HG03342 (cell line): ENCODE measurements around the gene IRF3.
"Not testable (repeated sequence)": the region's sequence is repeated elsewhere in the genome, so short reads cannot be mapped to it uniquely, and the experiment has no call there.

ENCODE experiments used
- ATAC-seq: cut with Tn5 transposase; IDR thresholded peaks from one replicate; pipeline ENCODE4 v1.9.1; 2021; ENCODE audit warnings: mild to moderate bottlenecking, moderate library complexity; ENCODE audit not compliant: unreplicated experiment

IRF3 gene

DNA sequence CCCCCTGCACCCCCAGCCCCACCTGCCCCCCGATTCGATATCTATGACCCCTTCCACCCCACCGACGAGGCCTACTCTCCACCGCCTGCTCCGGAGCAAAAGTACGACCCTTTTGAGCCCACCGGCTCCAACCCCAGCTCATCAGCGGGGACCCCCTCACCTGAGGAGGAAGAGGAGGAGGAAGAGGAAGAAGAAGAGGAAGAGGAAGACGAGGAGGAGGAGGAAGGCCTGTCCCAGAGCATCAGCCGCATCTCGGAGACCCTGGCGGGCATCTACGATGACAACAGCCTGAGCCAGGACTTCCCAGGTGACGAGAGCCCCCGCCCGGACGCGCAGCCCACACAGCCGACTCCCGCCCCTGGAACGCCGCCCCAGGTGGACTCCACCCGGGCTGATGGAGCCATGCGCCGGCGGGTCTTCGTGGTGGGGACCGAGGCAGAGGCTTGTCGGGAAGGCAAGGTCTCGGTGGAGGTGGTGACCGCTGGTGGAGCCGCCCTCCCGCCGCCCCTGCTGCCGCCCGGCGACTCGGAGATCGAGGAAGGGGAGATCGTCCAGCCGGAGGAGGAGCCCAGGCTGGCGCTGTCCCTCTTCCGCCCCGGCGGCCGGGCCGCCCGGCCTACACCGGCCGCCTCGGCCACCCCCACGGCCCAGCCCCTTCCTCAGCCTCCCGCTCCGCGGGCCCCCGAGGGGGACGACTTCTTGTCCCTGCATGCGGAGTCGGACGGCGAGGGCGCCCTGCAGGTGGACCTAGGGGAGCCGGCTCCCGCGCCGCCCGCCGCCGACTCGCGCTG is 14.4 kb downstream of the IRF3 start:
- ATAC-seq, result no peak

DNA sequence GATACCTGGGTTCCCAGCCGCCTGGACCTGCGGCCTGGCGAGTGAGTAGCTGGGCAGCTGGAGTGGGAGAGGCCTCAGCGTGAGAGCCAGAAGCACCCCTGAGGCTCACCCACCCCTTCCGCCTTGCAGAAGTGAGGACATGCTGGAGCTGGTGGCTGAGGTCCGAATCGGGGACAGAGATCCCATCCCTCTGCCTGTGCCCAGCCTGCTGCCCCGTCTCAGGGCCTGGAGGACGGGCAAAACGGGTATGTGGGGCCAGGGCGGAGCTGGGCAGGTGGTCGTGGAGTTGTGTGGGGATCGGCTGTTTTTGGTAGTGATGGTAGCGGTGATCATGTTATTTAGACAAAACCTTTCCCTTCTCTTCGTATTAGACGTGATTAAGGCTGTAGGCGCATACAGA is 19.1 kb downstream of the IRF3 start:
- no peak for ATAC-seq

DNA sequence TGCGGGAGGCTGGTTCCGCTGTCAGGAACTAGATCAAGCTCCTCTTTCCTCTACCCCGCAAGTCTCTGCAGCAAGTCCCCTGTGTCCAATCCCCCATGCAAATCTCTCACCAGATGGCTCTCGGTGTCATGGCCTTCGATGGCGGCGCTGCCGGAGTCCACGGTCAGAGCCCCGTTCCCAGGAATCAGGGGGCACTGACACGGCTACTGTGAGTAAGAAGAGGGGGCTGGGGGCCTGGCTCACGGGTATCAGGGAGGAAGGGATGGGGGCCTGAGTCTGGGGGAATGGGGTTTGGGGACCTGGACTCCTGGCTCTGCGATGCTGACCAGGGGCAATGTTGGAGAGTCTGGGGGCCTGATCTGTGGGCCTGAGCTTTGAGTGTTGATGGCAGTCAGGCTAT is 19.7 kb downstream of the IRF3 start:
- ATAC-seq, result no peak

DNA sequence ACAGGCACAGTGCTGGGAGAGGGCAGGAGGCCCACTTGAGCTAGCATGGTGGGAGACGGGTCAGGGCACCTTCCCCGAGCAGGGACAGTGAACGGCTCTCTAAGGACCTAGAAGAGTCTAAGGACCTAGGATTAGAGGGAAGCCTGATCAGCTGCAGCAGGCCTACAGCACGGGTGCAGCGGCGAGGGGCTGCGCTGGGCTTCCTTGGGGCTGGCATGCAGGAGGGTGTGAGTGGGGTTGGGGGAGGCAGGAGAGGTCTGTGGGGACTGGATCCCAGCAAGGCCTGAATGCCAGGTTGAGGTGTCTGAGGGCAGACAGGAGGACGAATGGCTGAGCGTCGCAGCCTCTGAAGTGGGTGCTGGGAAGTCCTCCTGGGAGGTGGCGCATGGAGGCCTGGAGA is 20.1 kb downstream of the IRF3 start:
- no peak for ATAC-seq

DNA sequence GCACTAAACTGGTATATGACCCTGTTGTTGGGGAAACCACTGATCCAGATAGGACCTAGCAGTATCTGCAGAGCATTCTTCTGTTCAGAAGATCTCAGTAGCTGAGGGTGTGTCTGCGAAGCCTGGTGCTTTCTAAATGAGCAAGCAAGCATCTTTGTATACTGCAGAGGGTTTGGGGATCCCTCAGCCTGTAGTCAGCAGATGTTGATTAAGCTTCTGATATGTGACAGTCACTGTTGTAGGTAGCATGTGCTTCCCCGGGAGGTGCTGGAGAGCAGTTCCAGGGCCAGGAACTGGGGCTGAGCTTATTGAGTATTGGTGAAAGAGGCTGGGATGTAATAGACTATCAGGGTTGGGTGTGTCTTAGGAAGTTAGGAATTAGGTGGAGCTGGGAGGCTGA is 22.2 kb downstream of the IRF3 start:
- ATAC-seq, result no peak

DNA sequence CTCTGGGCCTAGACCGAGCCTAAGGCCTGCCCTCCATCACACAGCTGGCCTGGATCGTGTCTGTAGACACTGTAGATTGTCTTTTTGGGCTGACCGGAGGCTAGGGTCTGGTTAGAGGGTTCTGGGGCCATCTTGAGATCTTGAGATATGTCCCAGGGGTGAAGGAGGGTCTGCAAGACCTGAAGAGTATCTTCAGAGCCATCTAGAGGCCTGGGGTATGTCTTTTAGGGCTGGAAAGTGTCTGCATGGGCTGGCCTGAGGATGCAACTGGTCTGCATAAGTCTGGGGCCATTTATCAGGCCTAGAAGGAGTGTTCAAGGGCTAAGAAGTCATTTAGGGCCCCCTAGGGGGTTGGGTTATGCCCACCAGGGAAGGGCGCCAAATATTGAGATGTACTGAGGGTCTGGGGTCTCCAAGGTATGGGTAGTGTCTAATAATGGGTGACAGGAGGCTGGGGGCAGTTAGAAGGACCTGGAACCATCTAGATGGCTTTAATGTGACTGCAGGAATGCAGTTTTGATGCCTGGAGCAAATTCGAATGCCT is 23.1 kb downstream of the IRF3 start:
- ATAC-seq, result no peak

DNA sequence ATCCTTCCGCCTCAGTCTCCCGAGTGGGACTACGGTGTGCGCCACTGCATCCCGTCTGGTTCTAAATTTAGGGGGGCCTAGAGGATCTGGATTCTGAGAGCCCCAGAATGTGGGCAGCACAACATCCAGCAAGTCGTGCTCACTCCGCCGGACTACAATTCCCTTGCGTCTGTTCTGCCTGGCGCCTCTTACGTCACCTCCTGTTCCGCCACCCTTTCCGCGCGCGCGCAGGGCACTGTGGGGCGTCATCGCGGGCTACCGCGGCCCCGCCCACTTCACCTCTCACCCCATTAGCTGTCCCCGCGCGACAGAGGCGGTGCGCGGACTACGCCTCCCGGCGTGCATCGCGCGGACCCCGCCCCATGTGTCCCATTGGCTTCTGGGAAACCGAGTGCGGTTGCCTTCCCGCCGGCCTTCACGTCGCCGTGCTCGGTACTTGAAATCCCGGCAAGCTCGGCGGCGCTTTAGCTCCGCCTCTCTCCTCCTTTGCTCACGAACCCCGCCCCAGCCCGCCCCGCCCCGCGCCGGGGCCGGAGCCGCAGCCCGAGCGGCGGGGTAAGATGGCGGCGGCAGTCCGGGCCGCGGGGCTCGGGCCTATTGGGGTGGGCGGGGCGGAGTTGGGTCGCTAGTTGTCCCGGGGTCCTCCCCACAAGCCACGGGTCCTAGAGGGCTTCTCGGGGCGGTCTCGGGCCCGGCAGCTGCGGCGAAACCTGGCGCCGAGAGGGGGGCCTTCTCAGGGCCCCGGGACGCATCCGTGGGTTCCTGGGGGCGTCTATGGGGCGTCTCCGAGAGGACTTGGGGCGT is 23.8 kb downstream of the IRF3 start, which contains the start of gene SCAF1:
SCAF1 (plus strand) TSS at position 522 of the 804 bp plus-strand sequence. CDS start 2,818 bp downstream, outside the sequence.
- ATAC-seq, result peak; percentile 50

DNA sequence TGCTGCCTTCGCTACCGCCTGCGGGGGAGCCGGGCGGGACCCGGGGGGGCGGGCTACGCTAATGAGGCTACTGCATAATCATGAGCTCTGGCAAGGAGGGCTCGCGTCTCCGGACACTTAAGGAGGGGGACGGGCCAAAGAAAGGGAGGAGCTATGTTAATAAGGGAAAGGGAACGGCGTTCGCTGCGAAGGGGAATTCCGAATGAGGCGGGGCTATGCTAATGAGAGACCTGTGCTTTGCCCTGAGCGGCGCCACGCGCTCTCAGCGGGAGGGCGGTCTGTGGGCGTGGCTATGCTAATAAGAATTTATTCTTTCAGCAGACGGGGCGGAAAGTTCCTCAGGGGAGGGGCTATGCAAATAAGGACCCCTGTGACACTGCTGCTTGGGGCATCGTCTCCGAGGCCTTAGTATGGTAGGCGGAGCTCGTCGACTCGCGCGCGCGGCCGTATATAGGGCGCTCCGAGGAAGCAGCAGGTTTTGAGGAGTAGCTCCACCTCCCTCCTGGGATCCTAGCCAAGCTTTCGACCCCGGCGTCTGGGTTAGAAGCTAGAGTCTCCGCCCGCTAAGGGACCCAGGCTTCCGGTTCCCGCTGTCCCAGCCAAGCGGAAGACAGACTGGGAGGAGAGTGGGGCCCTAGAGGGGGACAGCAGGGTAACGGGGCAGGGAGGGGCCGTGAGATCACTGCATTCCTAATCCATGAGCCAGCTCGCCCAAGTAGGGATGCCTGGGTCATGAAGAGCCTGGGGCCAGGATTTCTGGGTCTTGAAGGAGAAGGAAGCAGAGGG is 25.4 kb downstream of the IRF3 start, which contains the start of gene RRAS:
RRAS (minus strand) TSS at position 31 of the 786 bp plus-strand sequence. CDS start 45 bp downstream, outside the sequence.
- peak; percentile 49 for ATAC-seq

DNA sequence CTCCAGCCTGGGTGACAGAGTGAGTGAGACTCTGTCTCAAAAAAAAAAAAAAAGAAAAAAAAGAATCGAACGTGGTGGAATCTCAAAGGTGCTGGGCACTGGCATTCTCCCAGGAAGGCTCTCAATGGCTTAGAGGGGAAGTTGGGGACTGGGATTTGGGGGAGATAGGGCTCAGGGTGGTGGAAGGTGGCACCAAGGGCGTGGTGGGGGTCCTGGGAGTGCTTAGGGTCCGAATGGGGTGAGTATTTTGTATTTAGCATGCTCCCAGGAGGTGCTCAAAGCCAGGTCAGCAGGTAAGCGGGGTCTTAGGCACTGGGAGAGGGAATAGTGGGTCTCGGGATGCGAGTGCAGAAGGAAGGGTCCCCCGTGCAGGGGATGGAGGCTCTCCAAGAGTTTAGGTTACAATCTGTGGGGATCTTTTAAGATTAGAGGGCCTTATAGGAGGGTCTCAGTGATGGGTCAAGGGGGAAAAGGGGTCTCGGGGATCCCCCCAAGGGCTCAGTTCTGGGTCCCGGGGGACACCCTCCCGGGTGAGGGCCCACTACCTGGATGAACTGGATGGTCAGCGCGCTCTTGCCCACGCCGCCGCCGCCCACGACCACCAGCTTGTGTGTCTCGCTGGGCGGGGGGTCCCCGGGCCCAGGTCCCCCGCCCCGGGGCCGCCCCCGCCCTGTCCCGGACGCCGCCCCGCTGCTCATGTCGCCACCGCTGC is 26.1 kb downstream of the IRF3 start:
- no peak for ATAC-seq

DNA sequence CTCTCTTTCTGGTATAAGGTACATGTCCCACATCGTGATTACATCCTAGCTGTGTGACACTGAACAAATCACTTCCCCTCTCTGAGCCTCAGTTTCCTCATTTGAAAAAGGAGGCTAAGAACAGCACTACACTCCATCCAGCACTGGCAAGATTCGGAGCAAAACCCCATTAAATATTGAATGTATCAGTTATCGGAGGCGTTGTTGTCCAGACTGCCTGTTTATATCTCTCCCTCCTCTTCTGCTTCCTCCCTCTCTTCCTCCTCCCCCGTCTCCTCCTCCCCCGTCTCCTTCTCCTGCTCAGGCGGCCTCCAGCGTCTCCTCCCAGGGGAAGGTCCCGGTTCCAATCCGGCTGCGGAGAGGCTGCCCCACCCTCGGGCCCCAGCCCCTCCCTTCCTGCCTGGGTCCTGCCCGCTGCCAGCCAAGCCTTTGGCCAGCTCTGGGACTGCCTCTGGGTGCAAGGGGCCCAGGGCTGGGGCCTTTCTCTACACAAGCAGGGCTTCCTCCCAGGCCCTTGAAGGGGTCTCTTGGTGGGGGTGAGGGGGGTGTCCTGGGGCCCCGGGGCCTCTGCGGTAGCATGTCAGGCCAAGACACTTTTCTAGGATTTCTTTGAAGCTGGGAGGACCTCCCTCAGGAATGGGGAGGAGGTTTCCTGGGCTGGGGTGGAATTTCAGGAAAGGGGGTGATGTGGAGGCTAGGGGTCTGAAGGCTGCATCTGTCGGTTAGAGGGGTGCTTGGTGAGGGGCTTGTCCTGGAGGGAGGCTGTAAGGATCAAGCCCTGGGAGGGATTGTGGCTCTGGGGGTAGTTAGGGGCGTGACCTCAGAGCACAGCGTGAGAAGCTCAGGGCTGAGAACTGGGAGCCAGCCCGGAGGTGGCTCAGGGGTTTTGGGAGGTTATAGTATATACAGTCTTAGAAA is 27.6 kb downstream of the IRF3 start:
- no peak for ATAC-seq

DNA sequence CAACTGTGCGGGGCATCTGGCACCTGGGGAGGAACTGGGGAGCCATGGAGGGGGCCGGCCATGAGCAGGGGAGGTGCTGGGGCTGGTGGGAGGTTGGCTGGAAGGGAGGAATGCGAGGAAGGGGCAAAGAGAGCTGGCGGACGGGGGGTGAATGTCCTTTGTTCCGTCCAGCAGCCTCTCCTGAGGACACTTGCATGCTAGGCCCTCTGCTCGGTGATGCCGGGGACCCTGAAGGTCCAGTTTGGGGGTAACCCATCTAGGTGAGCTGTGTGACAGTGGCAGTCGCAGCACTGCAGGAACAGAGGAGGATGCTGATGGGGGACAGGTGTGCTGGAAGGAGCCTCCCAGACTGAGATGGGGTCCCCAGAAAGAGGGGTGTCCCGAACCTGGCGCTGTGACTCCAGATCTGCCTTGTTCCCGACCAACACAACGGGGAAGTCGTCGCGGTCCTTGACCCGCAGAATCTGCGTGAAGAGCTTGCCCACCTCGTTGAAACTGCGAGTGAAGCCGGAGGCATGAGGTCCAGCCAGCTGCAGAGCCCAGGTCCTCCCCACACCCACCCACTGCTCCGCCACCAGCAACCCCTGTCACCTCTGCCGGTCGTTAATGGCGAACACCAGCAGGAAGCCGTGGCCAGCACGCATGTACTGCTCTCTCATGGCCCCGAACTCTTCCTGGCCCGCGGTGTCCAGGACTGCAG is 29.3 kb downstream of the IRF3 start:
- no peak for ATAC-seq

DNA sequence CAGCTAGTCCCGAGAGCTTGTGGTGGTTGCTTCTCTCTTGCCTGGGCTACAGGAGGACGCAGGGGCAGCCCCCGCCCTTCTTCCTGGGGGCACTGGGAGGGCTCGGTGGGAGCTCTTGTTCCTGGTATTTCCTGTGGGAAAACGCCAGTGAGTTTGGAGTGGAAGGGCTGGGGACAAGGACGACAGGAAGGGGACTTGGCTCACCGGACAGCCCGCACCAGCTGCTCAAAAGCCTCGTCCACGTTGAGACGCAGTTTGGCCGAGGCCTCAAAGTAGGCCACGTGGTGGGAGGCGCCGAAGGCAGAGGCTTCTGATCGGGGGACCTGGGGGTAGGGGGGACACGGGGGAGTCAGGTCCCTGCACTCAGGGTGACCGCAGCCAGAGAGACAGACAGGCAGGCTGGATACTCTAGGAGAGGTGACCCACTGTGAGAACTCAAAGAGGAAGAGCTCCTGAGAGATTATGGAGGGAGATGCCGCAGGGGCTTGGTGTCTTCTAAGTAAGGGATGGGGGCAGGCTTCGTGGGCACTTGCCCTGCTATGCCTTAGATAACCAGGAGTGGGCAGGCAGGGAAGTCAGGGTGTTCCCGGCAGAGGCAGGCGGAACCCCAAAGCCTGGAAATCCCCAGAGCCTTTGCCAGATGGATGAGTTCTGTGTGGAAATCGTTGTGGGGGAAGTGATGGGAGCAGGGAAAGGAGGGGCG is 30.0 kb downstream of the IRF3 start:
- ATAC-seq, result no peak

DNA sequence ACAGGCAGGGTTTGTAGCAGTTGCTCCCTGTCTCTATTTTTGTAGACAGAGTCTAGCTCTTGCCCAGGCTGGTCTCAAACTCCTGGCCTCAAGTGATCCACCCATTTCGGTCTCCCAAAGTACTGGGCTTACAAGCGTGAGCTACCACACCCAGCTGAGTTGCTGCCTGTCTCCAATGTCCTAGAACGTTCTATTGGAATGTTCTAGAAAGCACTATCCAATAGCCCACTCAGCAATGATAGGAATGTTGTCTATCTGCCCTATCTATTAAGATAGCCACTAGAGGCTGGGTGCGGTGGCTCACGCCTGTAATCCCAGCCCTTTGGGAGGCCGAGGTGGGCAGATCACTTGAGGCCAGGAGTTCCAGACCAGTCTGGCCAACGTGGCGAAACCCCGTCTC is 32.4 kb downstream of the IRF3 start:
- not testable (repeated sequence) for ATAC-seq

DNA sequence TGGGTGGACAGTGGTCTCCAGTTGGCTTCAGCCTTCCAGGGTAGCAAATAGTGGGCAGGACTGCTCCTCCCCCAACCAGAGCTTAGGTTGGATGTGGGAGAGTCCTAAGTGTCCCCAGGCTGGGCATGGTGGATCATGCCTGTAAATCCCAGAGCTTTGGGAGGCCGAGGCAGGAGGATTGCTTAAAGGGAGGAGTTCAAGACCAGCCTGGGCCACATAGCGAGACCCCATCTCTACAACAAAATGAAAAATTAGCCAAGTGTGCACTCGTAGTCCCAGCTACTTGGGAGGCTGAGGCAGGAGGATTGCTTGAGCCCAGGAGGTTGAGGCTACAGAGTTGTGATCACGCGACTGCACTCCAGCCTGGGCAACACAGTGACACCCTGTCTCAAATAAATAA is 33.1 kb downstream of the IRF3 start:
- no peak for ATAC-seq

DNA sequence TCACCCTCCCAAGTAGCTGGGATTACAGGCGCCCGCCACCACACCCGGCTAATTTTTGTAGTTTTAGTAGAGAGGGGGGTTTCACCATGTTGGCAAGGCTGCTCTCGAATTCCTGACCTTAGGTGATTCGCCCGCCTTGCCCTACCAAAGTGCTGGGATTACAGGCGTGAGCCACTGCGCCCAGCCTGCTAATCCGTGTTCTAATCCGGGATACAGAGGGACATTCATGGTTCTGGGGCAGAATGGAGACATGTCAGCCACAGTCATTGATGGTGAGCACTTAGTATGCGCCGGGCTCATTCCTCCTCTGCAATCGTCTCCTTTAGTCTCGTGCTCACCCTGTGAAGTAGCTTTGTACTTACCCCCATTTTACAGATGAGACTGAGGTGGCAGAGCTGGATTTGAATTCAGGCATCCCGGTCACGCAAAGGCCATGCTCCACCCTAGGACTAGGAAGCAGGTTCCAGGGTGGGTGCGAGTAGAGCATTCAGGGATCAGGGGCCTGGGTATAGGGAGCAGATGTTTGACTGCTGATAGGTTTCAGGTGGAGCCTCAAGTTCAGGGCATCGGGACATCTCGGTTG is 34.0 kb downstream of the IRF3 start:
- no peak for ATAC-seq

DNA sequence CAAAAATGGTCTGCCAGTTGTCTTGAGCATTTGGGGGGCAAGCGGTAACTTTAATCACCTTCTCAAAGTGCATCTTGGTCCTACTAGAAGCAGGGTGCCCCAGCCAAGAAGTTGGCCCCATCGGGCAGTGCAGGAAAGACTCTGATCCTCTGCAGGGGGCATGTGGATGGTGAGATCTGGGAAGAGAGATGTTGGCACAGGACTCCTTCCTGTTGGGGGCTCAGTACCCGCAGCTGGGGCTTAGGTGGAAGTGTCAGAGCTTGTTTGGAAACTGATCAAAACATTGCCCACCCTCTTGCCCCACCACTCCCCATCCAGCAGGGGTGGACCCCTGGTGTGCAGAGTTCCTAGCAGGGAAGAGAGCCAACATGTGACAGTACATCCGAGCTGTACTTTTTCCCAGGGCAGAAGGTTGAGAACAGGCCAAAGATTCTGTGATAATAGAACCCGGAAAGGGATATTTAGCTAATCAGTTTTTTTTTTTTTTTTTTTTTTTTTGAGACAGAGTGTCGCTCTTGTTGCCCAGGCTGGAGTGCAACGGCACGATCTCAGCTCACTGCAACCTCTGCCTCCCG is 34.6 kb downstream of the IRF3 start:
- ATAC-seq, result no peak

DNA sequence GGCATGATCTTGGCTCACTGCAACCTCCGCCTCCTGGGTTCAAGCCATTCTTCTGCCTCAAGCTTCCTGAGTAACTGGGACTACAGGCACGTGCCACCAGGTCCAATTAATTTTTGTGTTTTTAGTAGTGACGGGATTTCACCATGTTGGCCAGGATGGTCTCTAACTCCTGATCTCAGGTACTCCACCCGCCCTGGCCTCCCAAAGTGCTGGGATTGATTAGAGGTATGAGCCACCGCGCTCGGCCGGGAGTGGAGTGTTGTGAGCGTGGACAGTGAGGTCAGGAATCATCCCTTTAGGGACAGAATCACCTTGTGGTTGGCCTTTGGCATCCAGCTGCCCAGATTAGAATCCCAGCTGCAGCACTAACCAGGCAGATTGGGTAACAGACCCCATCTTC is 36.0 kb downstream of the IRF3 start:
- ATAC-seq, result no peak
